Panc1 (cell line): ENCODE measurements around the gene COMMD6. TPM values are rescaled to one million over a fixed set of nuclear protein-coding genes. Genes with fewer than 3 reads are reported as not detected.
"Not testable (repeated sequence)": the region's sequence is repeated elsewhere in the genome, so short reads cannot be mapped to it uniquely, and the experiment has no call there.

Experiments
- ATAC-seq: fragments of 200-7000 bp; cut with Tn5 transposase; 2 replicates; pipeline ENCODE4 v1.9.1; 2020; ENCODE audit warnings: mild to moderate bottlenecking, moderate library complexity
- BruUV-seq: library from RNA; stranded (reverse); fragments of 400-500 nt; replicated peaks from 2 replicates; lab custom pipeline; 2021; lab: Mats Ljungman, UMichigan
- CTCF ChIA-PET: fragments of 300-600 bp; sonication (Branson Sonifier 250); formaldehyde crosslinking; loops from one replicate; lab custom pipeline; 2022; ENCODE audit warnings: antibody characterized with exemption; lab: Charles Lee
- POLR2A ChIA-PET: fragments of 300-600 bp; sonication (Branson Sonifier 250); formaldehyde crosslinking; loops from one replicate; lab custom pipeline; 2022; ENCODE audit warnings: antibody characterized with exemption; lab: Charles Lee
- DNase-seq: peaks from one replicate; pipeline ENCODE4 v3.0.0-alpha.2; 2010; ENCODE audit warnings: low read depth, low spot score
- H3K27ac ChIP-seq: 2 replicates; pipeline ENCODE4 v1.5.1; 2011; ENCODE audit warnings: mild to moderate bottlenecking, low read length, inconsistent platforms
- H3K27me3 ChIP-seq: fragments of 200-500 bp; sonication (Bioruptor generic); 2 replicates; pipeline ENCODE4 v1.6.0; 2014; ENCODE audit warnings: low read length, inconsistent platforms; ENCODE audit not compliant: control insufficient read depth, insufficient read depth
- H3K36me3 ChIP-seq: fragments of 200-500 bp; sonication (Bioruptor generic); 2 replicates; pipeline ENCODE4 v1.5.1; 2014; ENCODE audit warnings: inconsistent platforms, mild to moderate bottlenecking, low read length, moderate library complexity; ENCODE audit not compliant: control insufficient read depth, insufficient read depth
- H3K4me1 ChIP-seq: 2 replicates; pipeline ENCODE4 v1.5.1; 2011; ENCODE audit warnings: inconsistent platforms, mild to moderate bottlenecking, low read length, moderate library complexity; ENCODE audit not compliant: control insufficient read depth, insufficient read depth
- H3K4me3 ChIP-seq, 2 experiments: 2 replicates each; pipeline ENCODE4 v1.5.1; 2011 to 2012; ENCODE audit warnings: low read depth in 2 of 2, low read length in 2 of 2, mild to moderate bottlenecking in 2 of 2, inconsistent platforms in 1 of 2, moderate library complexity in 1 of 2
- H3K9me3 ChIP-seq: fragments of 200-500 bp; sonication (Bioruptor generic); 2 replicates; pipeline ENCODE4 v1.5.1; 2014; ENCODE audit warnings: low read depth, mild to moderate bottlenecking, inconsistent platforms, low read length, moderate library complexity; ENCODE audit not compliant: control insufficient read depth, insufficient read depth
- POLR2AphosphoS5 ChIP-seq: IDR thresholded peaks from 2 replicates; pipeline ENCODE4 v1.6.1; 2012; ENCODE audit warnings: mild to moderate bottlenecking, low read depth, low read length, moderate library complexity
- SIN3A ChIP-seq: IDR thresholded peaks from 2 replicates; pipeline ENCODE4 v1.6.1; 2012; ENCODE audit warnings: low read depth, mild to moderate bottlenecking, low read length, moderate library complexity, borderline replicate concordance; ENCODE audit not compliant: insufficient read depth
- TCF7L2 ChIP-seq: IDR thresholded peaks from 2 replicates; pipeline ENCODE4 v1.6.1; 2011; ENCODE audit warnings: mild to moderate bottlenecking, low read depth, low read length, inconsistent platforms
- in situ Hi-C: cut with HindIII; loops from 2 replicates; pipeline ENCODE4 v1.10.0; 2016; ENCODE audit warnings: low sequenced_read_pairs, low pct_unique_long_range_greater_than_20kb
- intact Hi-C: fragments of 100-400 bp; cut with micrococcal nuclease; formaldehyde crosslinking; loops from one replicate; pipeline ENCODE4 v1.10.0; 2022; ENCODE audit not compliant: unreplicated experiment
- total RNA-seq: library from RNA; stranded (reverse); gene quantifications from one replicate; pipeline ENCODE4 v1.2.1, GENCODE V29; 2021; ENCODE audit not compliant: unreplicated experiment
- TF ChIP-seq, protein P1 (sequence below), 2 experiments: IDR thresholded peaks; 2 replicates each; pipeline ENCODE4 v1.6.1; 2011 to 2012; ENCODE audit warnings: low read depth in 2 of 2, control low read depth in 1 of 2, low read length in 1 of 2, mild to moderate bottlenecking in 1 of 2, moderate library complexity in 1 of 2; ENCODE audit not compliant: insufficient read depth in 1 of 2

The COMMD6 gene
- total RNA-seq, 1 experiment from 2014 or later: 97.4 TPM

DNA sequence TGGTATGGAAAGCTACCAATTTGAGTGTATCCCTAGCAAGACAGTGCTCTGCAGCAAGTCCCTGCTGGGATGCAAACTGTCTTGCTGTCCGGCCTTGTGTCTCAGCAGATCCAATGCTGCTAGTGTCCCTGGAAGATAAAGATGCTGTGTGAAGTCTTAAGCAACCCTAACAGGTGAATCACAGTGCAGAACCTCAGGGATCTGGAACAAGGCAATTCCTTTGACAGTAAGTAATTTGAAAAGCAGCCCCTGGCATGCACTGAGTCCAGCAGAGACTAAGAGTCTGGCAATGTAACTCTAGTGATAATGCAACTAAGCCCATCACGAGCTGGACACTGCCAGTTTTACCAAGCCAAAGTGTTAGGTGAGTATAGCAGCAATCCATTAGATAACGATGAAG lies 10.3 kb upstream of the COMMD6 start:
- no peak overlapping the region for H3K27ac ChIP-seq
- TF ChIP-seq, protein P1, sequence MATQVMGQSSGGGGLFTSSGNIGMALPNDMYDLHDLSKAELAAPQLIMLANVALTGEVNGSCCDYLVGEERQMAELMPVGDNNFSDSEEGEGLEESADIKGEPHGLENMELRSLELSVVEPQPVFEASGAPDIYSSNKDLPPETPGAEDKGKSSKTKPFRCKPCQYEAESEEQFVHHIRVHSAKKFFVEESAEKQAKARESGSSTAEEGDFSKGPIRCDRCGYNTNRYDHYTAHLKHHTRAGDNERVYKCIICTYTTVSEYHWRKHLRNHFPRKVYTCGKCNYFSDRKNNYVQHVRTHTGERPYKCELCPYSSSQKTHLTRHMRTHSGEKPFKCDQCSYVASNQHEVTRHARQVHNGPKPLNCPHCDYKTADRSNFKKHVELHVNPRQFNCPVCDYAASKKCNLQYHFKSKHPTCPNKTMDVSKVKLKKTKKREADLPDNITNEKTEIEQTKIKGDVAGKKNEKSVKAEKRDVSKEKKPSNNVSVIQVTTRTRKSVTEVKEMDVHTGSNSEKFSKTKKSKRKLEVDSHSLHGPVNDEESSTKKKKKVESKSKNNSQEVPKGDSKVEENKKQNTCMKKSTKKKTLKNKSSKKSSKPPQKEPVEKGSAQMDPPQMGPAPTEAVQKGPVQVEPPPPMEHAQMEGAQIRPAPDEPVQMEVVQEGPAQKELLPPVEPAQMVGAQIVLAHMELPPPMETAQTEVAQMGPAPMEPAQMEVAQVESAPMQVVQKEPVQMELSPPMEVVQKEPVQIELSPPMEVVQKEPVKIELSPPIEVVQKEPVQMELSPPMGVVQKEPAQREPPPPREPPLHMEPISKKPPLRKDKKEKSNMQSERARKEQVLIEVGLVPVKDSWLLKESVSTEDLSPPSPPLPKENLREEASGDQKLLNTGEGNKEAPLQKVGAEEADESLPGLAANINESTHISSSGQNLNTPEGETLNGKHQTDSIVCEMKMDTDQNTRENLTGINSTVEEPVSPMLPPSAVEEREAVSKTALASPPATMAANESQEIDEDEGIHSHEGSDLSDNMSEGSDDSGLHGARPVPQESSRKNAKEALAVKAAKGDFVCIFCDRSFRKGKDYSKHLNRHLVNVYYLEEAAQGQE (IDR thresholded peaks at IDR 0.05; ENCODE audit: insufficient read depth in 1 of 2, low read depth in 2 of 2, low read length in 1 of 2): no peak
- no peak for TF ChIP-seq POLR2AphosphoS5
- TF ChIP-seq SIN3A: no peak
- no TSS peak for BruUV-seq
- ChIA-PET POLR2A (no interaction called here), CTCF (no interaction called here)
- no peak overlapping the region for H3K4me3 ChIP-seq
- ATAC-seq: no peak
- no peak for DNase-seq
- no peaks in the 10 kb centered on the region; the same call in 1 of the 2 replicates for H3K36me3 ChIP-seq
- intact Hi-C loops (loop anchor here (10.0 kb wide), 1 partner anchor 63 kb away; the partner anchor contains the start of gene TBC1D4), in situ Hi-C loops (no loop called here)
- no peaks in the 10 kb centered on the region for H3K27me3 ChIP-seq
- peaks cover 3% of the 10 kb centered on the region; the same call in 1 of the 2 replicates for H3K4me1 ChIP-seq
- H3K9me3 ChIP-seq: no peaks in the 10 kb centered on the region

DNA sequence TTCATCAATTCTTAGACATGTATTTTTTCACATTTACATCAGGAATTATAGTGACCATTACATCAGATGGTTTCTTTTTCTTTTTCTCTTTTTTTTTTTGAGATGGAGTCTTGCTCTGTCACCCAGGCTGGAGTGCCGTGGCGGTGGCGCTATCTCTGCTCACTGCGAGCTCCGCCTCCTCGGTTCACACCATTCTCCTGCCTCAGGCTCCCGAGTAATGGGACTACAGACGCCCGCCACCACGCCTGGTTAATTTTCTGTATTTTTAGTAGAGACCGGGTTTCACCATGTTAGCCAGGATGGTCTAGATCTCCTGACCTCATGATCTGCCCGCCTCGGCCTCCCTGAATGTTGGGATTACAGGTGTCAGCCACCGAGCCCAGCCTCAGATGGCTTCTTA lies 7.7 kb upstream of the COMMD6 start:
- H3K4me1 ChIP-seq, H3K9me3 ChIP-seq, in situ Hi-C loops, DNase-seq, BruUV-seq, H3K4me3 ChIP-seq, ATAC-seq, H3K27ac ChIP-seq, POLR2A ChIA-PET, CTCF ChIA-PET, H3K36me3 ChIP-seq, H3K27me3 ChIP-seq: not testable (repeated sequence)
- intact Hi-C loops: loop anchor here (10.0 kb wide), 1 partner anchor 61 kb away; the partner anchor contains the start of gene TBC1D4

DNA sequence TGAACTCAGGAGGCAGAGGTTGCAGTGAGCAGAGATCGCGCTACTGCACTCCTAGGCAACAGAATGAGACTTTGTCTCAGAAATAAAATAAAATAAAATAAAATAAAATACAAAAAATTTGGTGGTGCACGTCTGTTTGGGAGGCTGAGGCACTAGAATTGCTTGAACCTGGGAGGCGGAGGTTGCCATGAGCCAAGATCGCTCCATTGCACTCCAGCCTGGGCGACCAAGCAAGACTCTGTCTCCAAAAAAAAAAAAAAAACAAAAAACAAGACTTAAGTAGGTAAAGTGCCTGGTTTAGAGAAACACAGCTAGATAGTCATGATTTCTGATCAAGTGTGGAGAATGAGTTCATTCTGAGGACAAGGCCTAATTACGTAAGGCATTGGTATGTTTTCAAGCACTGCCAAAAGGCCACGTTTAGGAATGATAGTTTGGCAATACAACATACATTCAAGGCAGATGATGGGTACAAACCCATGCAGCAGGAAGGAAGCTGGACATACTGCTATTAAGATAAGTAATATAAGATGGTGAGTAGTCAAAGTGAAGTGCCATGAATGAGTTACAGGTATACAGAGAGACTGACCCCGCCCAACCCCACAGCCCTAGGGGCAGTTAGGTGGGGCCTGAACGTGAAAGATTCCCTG lies 7.2 kb upstream of the COMMD6 start:
- no peak overlapping the region for H3K27ac ChIP-seq
- no peak for TF ChIP-seq TCF7L2
- TF ChIP-seq POLR2AphosphoS5: no peak
- TF ChIP-seq, protein P1 (IDR thresholded peaks at IDR 0.05; ENCODE audit: insufficient read depth in 1 of 2, low read depth in 2 of 2, low read length in 1 of 2): no peak
- no peak overlapping the region for H3K4me3 ChIP-seq
- CTCF ChIA-PET: no interaction called here
- no peaks in the 10 kb centered on the region for H3K9me3 ChIP-seq
- ATAC-seq: no peak
- intact Hi-C loops: loop anchor here (10.0 kb wide), 1 partner anchor 60 kb away; the partner anchor contains the start of gene TBC1D4
- no peaks in the 10 kb centered on the region for H3K27me3 ChIP-seq
- POLR2A ChIA-PET: no interaction called here
- BruUV-seq: no TSS peak
- no peaks in the 10 kb centered on the region; the same call in 1 of the 2 replicates for H3K36me3 ChIP-seq
- H3K4me1 ChIP-seq: peaks cover 3% of the 10 kb centered on the region; the same call in 1 of the 2 replicates
- in situ Hi-C loops: no loop called here
- DNase-seq: no peak
